Head of caudate nucleus (tissue), 42 donors: ENCODE measurements around the gene TAF10.

Experiments
- DNase-seq, 42 donors: peaks; one replicate each; pipeline versions ENCODE4 v3.0.0 to v3.0.0-alpha.2; 2020 to 2021; ENCODE audit warnings: mixed read lengths in 7 of 42
- intact Hi-C: fragments of 100-400 bp; cut with DNase I; formaldehyde crosslinking; loops from one replicate; pipeline ENCODE4 v1.15.0; 2022

The TAF10 gene

GRCh38 chr11:6627762-6628241 is 15.8 kb upstream of the TAF10 start:
- DNase-seq: no peak
- intact Hi-C loops: no loop called here

GRCh38 chr11:6626971-6627761 is 15.2 kb upstream of the TAF10 start:
- DNase-seq: peak in 38 of 42 donors; percentile 28 to 83 (median 59)
- intact Hi-C loops: no loop called here

GRCh38 chr11:6625832-6626420 is 13.9 kb upstream of the TAF10 start:
- DNase-seq: no peak
- intact Hi-C loops: no loop called here

GRCh38 chr11:6625156-6625831 is 13.3 kb upstream of the TAF10 start:
- intact Hi-C loops: no loop called here
- DNase-seq: peak in 1 of 42 donors; percentile 18

GRCh38 chr11:6623391-6624363 is 11.7 kb upstream of the TAF10 start:
- intact Hi-C loops: no loop called here

GRCh38 chr11:6622261-6623171 is 10.5 kb upstream of the TAF10 start:
- intact Hi-C loops: no loop called here
- no peak for DNase-seq

More at GRCh38 chr11:6623391-6624363, 11.7 kb upstream of the TAF10 start:
- DNase-seq: no peak

GRCh38 chr11:6621711-6622211 is 9.7 kb upstream of the TAF10 start:
- DNase-seq: no peak
- intact Hi-C loops: no loop called here

GRCh38 chr11:6620636-6621035 is 8.6 kb upstream of the TAF10 start:
- intact Hi-C loops: no loop called here
- DNase-seq: no peak

GRCh38 chr11:6619004-6619745 is 7.2 kb upstream of the TAF10 start, which contains the start of gene TPP1:
Gene TPP1, minus strand, starts transcription at chr11:6619422. Its CDS starts 22 bp downstream, at chr11:6619400.
- DNase-seq: peak; percentile 88 to 99 (median 97)
- intact Hi-C loops: no loop called here

GRCh38 chr11:6618117-6619003 is 6.3 kb upstream of the TAF10 start:
- intact Hi-C loops: no loop called here
- peak in 35 of 42 donors; percentile 18 to 77 (median 56) for DNase-seq

- DNase-seq: no peak
- intact Hi-C loops: no loop called here
Measured at GRCh38 chr11:6617315-6617781, 5.3 kb upstream of the TAF10 start.

- intact Hi-C loops: no loop called here
- DNase-seq: no peak
Measured at GRCh38 chr11:6616596-6617250, 4.7 kb upstream of the TAF10 start.

GRCh38 chr11:6615882-6616585 is 4.0 kb upstream of the TAF10 start:
- intact Hi-C loops: no loop called here
- DNase-seq: no peak

GRCh38 chr11:6615046-6615445 is 3.0 kb upstream of the TAF10 start:
- peak in 1 of 42 donors; percentile 11 for DNase-seq
- intact Hi-C loops: no loop called here

GRCh38 chr11:6614446-6614845 is 2.4 kb upstream of the TAF10 start:
- intact Hi-C loops: no loop called here
- DNase-seq: peak in 1 of 42 donors; percentile 14
